Measurements from ENCODE around the gene KCNH8. TPM values are rescaled to one million over a fixed set of nuclear protein-coding genes. Genes with fewer than 3 reads are reported as not detected.
"Not testable (repeated sequence)": the region's sequence is repeated elsewhere in the genome, so short reads cannot be mapped to it uniquely, and the experiment has no call there.

KCNH8 gene
- polyA plus RNA-seq (2012; ENCODE audit: insufficient read depth, insufficient read length), result 0.90 TPM

GRCh38 chr3:19147905-19148767, at the start of gene KCNH8:
Gene KCNH8, plus strand, starts transcription at chr3:19148510. Its CDS starts 210 bp downstream, at chr3:19148720.
- DNase-seq (ENCODE audit: low read depth, low spot score), result no peak

GRCh38 chr3:19102654-19103290, 45.5 kb upstream of the KCNH8 start:
- not testable (repeated sequence) for H3K4me3 ChIP-seq (ENCODE audit: low read length); DNase-seq (ENCODE audit: low read depth, low spot score)

More at GRCh38 chr3:19147905-19148767, at the start of gene KCNH8:
- peak within 1 kb of the TSS; percentile 68 for H3K4me3 ChIP-seq (ENCODE audit: low read length)

DNA sequence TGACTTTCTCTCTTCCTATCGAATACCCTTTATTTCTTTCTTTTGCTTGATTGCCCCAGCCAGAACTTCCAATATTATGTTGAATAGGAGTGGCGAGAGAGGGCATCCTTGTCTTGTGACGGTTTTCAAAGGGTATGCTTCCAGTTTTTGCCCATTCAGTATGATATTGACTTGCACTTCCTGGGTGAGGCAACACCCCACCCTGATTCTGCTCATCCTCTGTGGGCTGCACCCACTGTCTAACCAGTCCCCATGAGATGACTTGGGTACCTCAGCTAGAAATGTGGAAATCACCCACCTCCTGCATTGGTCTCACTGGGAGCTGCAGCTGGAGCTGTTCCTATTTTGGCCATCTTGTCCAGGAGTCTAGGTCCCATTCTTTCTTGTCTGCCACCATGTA, 44.8 kb upstream of the KCNH8 start:
- no peak overlapping the region for H3K4me3 ChIP-seq (ENCODE audit: low read length)
- DNase-seq (ENCODE audit: low read depth, low spot score), result no peak

GRCh38 chr3:19104459-19104858, 43.9 kb upstream of the KCNH8 start:
- H3K4me3 ChIP-seq (ENCODE audit: low read length), result no peak overlapping the region
- no peak for DNase-seq (ENCODE audit: low read depth, low spot score)

- H3K4me3 ChIP-seq (ENCODE audit: low read length), result no peak overlapping the region
- no peak for DNase-seq (ENCODE audit: low read depth, low spot score)
Measured at GRCh38 chr3:19105826-19106225, 42.5 kb upstream of the KCNH8 start.

GRCh38 chr3:19106307-19106706, 42.0 kb upstream of the KCNH8 start:
- H3K4me3 ChIP-seq (ENCODE audit: low read length), result no peak overlapping the region
- DNase-seq (ENCODE audit: low read depth, low spot score), result no peak

DNA sequence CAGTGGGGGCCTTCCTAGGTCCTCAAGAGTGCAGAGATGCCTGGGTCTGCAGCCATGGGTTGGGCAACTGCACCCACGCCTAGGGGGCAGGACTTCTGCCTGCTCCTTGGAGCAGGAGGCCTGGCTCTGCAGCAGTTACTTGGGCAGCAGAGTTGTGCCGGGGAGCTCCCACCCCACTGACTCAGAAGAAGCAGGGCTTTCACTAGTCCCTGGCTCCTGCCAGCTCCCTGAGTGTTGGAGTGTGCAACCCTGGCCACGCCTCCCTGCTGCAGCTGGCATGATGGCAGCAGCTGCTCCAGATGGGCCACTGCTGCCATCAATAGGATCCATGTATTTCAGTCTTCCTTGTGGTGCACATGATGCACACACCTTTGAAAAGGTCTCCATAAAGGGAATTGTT, 40.6 kb upstream of the KCNH8 start:
- H3K4me3 ChIP-seq (ENCODE audit: low read length), result no peak overlapping the region
- DNase-seq (ENCODE audit: low read depth, low spot score), result no peak

GRCh38 chr3:19110335-19110895, 37.9 kb upstream of the KCNH8 start:
- no peak for DNase-seq (ENCODE audit: low read depth, low spot score)
- H3K4me3 ChIP-seq (ENCODE audit: low read length), result no peak overlapping the region

DNA sequence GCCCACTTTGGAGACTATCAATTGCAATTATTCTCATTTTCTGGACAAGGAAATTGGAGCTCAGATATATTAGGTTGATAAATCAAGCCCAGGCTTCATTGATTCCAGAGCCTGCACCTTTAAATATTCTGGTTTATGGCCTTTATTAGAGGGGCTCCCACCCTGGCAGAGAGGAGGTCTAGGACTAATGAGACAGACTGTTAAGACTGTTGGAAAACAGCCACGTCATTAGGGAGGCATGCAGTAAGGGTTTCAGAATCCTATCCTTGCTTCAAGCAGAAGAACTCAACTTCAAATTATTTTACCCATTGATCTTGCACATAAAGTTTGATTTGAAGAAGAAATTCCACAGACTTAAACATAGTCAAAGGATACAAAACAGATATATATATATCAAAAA, 33.8 kb upstream of the KCNH8 start:
- no peak overlapping the region for H3K4me3 ChIP-seq (ENCODE audit: low read length)
- no peak for DNase-seq (ENCODE audit: low read depth, low spot score)

- DNase-seq (ENCODE audit: low read depth, low spot score), result no peak
- H3K4me3 ChIP-seq (ENCODE audit: low read length), result no peak overlapping the region
Measured at GRCh38 chr3:19116239-19116638, 32.1 kb upstream of the KCNH8 start.

DNA sequence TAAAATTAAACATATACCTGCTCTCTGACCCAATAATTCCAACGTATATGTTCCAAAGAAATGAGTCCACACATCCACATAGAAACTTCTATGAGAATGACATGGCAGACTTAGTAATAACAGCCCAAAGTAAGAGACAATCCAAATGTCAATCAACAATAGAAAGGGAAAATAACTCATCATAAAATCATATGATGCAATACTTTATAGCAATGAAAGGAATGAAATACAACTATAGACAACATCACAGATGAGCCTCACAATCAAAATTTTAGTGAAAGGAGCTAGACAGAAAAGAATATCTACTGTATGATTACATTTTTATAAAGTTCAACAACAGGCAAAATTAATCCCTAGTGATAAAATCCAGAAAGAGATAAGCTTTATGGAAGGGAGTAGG, 23.6 kb upstream of the KCNH8 start:
- no peak for DNase-seq (ENCODE audit: low read depth, low spot score)

DNA sequence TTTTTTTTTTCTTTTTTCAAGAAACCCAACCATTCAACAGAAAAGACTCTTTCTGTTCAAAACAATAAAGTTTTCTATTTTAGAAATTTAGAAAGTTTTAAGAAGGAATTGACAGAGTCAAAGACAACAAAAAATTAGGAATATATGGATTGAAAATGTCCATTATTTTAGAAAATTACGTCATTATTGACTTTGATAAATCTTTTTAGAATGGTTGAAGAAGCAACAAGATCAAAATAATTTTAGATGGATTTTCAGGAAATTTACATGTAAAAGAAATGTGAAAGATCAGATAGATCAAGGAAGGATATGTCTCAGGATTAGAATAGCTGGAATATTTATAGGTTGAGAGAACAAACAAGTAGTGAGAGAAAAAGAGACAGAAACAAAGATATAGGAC, 8.4 kb upstream of the KCNH8 start:
- no peak for DNase-seq (ENCODE audit: low read depth, low spot score)
- no peak overlapping the region for H3K4me3 ChIP-seq (ENCODE audit: low read length)

More for the DNA sequence above, 23.6 kb upstream of the KCNH8 start:
- H3K4me3 ChIP-seq (ENCODE audit: low read length), result no peak overlapping the region

DNA sequence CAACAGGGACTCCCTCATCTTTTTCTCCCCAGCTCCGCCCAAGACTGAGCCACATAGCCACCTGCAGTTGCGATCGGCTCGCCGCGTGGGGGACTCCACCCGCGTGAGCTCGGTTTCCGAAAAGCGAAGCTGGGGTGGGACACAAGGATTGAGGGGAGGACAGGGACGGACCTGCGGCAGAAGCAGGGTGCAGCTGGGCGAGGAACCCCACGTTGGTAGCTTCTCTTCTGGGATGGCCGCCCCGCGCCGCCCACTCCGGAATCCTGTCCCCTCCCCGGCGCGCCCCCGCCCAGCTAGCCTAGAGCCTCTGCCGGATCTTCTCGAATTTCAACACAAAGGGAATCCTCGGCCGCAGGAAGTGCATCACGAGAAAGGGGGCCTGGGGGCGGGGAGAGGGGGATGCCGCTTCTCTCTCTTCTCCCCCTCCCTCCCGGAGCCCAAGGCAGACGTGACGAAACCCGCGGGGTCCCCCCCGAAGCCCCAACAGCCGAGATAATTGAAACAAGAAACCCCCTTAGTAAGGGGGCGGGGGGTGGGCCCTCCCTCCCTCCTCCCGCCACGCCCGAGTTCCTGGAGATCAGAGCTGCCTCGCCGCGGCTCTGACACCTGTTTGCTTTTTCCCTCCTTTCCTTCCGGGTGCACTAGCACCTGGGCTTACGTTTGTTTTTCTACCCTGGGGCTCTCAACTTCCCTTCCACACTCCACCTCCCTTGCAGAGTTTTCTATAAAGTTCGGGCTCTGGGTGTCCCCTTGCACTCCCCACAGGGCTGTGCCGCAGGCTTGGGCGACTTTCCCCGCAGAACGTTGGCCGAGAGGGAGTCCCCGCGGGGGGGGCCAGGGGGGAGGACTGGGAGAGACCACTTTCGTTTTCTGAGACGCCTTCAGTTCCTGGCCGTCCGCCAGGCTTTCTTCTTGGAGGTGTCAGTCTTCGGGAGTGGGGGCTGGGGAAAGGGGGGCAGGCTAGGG, 1.3 kb upstream of the KCNH8 start:
- DNase-seq (ENCODE audit: low read depth, low spot score), result peak; percentile 81
- peak overlapping the region; percentile 68 for H3K4me3 ChIP-seq (ENCODE audit: low read length)

- DNase-seq (ENCODE audit: low read depth, low spot score), result no peak
- no peak overlapping the region for H3K4me3 ChIP-seq (ENCODE audit: low read length)
Measured at GRCh38 chr3:19148768-19149091, 420 bp downstream of the KCNH8 start.

- H3K4me3 ChIP-seq (ENCODE audit: low read length), result no peak overlapping the region
- DNase-seq (ENCODE audit: low read depth, low spot score), result peak; percentile 68
Measured at GRCh38 chr3:19149368-19149767, 1.1 kb downstream of the KCNH8 start.

DNA sequence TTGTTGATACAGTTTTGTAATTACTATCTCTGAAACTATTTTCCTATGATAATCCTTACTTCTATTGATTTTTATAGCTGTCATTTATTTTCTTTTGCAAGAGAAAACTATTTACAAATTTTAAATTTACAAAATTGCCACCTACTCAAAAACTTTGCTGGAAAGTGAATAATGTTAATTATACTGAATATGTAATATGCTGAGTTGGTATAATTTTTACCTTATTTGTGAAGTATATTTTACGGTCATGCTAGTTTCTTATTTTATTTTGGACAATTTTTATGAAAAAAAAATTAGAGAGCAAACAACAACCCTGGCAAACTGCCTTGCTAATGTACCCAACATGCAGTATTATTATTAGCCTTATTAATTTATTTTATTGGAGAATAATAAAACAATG, 2.9 kb downstream of the KCNH8 start:
- no peak overlapping the region for H3K4me3 ChIP-seq (ENCODE audit: low read length)
- no peak for DNase-seq (ENCODE audit: low read depth, low spot score)

DNA sequence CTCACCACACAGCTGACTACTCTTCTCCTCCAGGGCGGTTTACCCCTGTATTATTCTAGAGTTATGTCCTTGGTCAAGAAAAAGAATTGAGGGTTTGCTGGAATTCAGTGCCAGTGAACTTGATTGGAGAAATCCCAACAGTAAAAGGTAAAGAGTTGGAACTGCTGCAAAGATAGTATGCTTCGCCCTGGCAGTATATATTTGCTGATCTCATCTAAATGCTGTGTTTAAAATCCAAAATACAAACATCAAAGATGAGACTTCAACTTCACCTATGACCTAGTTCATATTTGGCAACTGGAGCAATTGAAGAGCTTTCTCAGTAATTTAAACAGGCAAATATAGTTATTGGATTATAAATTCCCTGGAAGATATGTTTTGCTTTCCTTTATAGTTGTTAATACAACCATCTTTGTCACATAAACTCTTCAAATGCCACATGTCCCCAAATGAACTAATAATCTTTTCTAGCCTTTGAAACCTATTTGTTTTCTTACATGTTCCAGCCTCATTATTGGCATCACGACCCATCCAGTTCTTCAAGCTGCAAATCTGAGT, 6.5 kb downstream of the KCNH8 start:
- H3K4me3 ChIP-seq (ENCODE audit: low read length), result no peak overlapping the region
- DNase-seq (ENCODE audit: low read depth, low spot score), result no peak

GRCh38 chr3:19155375-19155774, 7.1 kb downstream of the KCNH8 start:
- H3K4me3 ChIP-seq (ENCODE audit: low read length), result no peak overlapping the region
- no peak for DNase-seq (ENCODE audit: low read depth, low spot score)

Measured in Jurkat, Clone E6-1 (cell line).